Astrocyte of the spinal cord (primary cell): ENCODE measurements around the gene DHRS12.

Experiments
- DNase-seq: peaks from one replicate; pipeline ENCODE4 v3.0.0; 2011; ENCODE audit warnings: low read depth, low spot score
- H3K4me3 ChIP-seq: 2 replicates; pipeline ENCODE4 v1.5.1; 2011; ENCODE audit warnings: low read depth, mild to moderate bottlenecking, low read length, moderate library complexity
- in situ Hi-C: cut with HindIII; loops from 2 replicates; pipeline ENCODE4 v1.10.0; 2017; ENCODE audit warnings: low sequenced_read_pairs
- TF ChIP-seq, protein P1 (sequence below): IDR thresholded peaks from 2 replicates; pipeline ENCODE4 v1.5.1; 2012; ENCODE audit warnings: low read depth, mild to moderate bottlenecking, low read length, inconsistent platforms

The DHRS12 gene

DNA sequence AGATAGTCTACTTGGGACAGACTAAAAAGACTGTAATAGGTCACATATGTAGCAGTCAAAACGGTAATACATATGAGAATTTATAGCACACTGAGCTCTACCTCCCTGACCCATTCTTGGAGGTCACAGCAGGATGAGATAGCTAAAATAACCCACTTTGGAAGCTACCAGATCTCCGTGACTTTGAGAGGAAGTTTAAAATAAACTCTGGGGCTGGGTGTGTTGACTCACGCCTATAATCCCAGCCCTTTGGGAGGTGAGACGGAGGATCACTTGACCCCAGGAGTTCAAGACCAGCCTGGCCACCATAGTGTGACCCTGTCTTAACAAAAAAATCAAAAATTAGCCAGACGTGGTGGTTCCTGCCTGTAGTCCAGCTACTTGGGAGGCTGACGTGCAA, 45.3 kb downstream of the DHRS12 start:
- DNase-seq = no peak
- TF ChIP-seq, protein P1, sequence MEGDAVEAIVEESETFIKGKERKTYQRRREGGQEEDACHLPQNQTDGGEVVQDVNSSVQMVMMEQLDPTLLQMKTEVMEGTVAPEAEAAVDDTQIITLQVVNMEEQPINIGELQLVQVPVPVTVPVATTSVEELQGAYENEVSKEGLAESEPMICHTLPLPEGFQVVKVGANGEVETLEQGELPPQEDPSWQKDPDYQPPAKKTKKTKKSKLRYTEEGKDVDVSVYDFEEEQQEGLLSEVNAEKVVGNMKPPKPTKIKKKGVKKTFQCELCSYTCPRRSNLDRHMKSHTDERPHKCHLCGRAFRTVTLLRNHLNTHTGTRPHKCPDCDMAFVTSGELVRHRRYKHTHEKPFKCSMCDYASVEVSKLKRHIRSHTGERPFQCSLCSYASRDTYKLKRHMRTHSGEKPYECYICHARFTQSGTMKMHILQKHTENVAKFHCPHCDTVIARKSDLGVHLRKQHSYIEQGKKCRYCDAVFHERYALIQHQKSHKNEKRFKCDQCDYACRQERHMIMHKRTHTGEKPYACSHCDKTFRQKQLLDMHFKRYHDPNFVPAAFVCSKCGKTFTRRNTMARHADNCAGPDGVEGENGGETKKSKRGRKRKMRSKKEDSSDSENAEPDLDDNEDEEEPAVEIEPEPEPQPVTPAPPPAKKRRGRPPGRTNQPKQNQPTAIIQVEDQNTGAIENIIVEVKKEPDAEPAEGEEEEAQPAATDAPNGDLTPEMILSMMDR = no peak
- no peak overlapping the region for H3K4me3 ChIP-seq
- in situ Hi-C loops = no loop called here

DNA sequence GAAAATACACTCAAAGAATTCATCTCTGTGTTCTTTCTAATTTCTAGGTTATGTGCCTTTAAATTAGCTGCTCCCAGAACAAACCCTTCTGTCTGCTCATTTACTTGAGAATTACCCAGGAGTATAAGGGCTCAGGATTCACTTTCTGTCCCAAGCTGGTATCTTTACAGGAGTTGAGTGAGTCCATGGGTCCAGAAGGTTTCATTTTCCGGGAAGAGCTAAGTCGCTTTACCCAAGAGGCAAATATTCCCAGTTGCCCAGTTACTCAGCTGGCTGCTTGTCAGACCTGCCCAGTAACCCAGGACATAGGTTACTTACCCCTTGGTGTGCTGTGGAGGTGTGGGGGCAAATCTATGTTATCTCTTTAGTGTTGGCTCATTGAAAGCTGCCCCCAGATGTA, 47.3 kb downstream of the DHRS12 start:
- in situ Hi-C loops = no loop called here
- no peak for DNase-seq

DNA sequence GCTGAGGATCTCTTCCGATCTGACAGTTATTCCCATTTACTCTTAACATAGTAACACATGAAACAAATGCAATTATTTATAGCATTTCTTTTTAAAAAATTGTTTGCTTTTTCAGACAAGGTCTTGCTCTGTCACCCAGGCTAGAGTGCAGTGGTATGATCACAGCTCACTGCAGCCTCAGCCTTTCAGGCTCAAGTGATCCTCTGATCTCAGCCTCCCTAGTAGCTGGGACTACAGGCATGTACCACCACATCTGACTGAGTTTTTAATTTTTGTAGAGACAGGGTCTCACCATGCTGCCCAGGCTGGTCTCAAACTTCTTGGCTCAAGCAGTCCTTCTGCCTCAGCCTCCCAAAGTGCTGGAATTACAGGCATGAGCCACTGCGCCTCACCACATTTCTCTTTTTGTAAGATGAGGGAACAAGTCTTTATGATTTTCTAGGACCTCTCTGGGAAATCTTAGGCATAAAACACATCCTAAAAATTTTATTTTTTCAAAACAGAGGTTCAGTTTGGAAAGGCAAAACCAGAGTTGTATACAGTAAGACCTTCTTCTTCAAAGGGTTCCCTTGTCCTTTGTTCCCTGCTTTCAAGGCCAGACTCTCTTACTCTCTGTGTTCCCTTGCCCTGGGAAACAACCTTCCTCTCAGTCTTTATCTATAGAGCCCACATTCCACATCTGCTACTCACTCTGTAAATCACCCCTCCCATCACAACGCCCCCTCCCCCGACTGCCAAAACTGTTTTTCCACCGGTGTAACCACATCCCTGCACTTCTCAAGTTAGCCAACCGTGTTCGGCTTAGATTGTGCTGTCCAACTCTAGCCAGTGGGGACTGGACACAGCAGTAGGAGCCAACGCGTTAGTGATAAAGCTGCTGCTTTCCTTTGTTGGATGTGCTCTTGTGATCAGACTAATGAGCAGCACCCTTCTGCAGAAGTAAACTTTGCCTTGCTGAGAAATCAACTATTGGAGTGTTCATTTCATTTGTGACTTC, 56.2 kb downstream of the DHRS12 start:
- H3K4me3 ChIP-seq = no peak overlapping the region
- in situ Hi-C loops = no loop called here
- DNase-seq = no peak
- TF ChIP-seq, protein P1 = no peak

More for the DNA sequence above, 47.3 kb downstream of the DHRS12 start:
- H3K4me3 ChIP-seq = no peak overlapping the region
- TF ChIP-seq, protein P1 = no peak

DNA sequence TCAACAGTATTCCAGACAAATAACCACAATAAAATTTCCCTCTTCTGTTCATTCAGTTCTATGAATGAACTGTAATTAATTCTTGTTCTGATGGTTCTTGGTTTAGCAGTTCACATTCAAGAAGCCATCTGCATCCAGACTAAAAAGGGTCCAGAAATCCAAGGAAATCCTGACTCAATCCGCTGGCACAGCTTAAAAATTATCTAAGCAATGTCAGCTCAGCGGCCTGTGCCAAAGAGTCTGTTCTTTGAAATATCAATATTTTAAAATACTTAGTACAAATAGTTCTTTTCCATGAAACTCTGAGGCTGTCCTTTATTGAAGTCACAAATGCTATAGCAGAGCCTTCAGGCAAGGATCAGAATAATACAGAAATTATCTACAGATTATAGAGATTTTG, 57.2 kb downstream of the DHRS12 start:
- no peak overlapping the region for H3K4me3 ChIP-seq
- in situ Hi-C loops = no loop called here
- TF ChIP-seq, protein P1 = no peak
- no peak for DNase-seq

DNA sequence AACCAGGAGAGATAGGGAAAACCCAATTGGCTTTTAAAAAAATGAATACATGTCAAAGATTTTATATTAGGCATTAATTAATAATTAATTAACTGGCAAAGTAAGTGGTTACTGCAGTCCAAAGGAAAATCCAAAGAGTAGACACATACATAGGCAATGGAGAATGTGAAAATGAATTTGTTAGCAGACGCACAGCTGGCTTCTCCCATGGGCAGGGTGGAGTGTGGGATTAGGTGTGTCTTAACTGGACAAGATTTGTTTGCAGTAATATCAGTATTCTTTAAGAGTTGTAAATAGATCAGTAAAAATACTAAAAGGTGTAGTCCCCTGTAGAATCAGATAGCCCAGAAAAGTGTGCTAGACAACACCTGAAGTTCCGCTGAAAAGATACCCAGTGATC, 58.7 kb downstream of the DHRS12 start:
- H3K4me3 ChIP-seq = no peak overlapping the region
- no peak for DNase-seq
- TF ChIP-seq, protein P1 = no peak
- in situ Hi-C loops = no loop called here

DNA sequence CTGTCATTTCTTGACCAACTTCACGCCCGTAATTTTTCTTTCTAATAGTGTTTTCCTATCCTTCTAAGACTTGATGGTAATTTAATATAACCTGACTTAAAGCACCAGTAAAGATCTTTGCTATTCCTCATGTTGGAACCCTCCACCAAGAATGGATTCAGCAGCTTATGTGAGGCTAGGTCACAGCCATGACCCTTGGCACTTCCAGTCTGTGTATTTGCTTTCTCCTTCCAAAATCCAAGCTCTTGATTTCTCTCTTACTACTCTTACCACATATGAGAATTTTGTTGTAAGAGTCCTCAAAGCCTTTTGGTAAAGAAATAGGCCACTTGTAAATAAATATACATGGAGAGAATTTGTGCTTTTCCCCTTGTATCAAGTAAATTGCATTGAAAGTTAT, 61.4 kb downstream of the DHRS12 start:
- in situ Hi-C loops = no loop called here
- DNase-seq = no peak
- H3K4me3 ChIP-seq = no peak overlapping the region
- TF ChIP-seq, protein P1 = no peak
